Islet of Langerhans (tissue), 1 donor: Measurements from ENCODE around the gene NTPCR.

Source experiments
- FAIRE-seq: peaks from one replicate; lab custom pipeline; 2011; peaks lifted over from hg19 to GRCh38; lab: Jason Lieb, UNC

Gene NTPCR

DNA sequence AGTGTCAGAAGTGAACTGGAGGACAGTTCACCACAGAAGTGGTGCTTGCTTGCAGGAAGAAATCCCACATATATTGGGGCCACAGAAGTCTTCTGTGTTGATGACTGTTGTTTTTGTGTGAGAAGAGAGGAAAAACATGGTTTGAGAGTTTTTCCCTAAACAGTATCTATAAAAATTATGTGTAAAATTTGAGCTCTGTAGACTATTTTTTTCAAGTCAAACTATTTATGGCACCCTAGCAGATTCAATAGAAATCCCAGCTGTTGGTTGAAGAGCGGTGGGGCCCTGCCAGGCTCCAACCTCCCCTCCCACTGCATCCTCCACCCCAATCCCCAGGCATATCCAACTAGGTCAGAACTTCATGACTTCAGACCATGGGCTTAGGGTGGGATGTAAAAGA lies 61.6 kb downstream of the NTPCR start:
- FAIRE-seq: no peak

GRCh38 chr1:233015965-233016364 lies 65.6 kb downstream of the NTPCR start:
- no peak for FAIRE-seq

GRCh38 chr1:233016798-233017197 lies 66.4 kb downstream of the NTPCR start:
- FAIRE-seq: no peak

GRCh38 chr1:233019083-233019482 lies 68.7 kb downstream of the NTPCR start:
- no peak for FAIRE-seq

GRCh38 chr1:233019778-233020325 lies 69.4 kb downstream of the NTPCR start:
- no peak for FAIRE-seq

DNA sequence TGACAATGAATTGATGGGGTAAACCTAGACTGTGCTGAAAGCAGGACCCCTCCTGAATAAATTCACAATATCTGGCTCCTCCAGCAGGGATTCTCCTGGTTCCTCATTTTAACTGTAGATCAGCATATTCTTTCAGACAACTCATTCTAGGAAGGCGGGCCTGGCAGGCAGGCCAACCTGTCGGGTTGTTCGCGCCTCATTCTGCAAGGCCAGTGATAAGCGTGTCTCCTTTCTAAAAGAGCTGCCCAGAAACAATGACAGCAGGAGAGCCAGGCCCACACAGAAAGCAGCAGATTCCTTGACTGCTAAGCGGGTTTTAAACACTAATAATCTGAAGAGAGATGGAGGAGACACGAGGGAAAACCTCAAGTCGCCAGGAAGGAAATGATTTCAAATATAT lies 70.0 kb downstream of the NTPCR start:
- no peak for FAIRE-seq

DNA sequence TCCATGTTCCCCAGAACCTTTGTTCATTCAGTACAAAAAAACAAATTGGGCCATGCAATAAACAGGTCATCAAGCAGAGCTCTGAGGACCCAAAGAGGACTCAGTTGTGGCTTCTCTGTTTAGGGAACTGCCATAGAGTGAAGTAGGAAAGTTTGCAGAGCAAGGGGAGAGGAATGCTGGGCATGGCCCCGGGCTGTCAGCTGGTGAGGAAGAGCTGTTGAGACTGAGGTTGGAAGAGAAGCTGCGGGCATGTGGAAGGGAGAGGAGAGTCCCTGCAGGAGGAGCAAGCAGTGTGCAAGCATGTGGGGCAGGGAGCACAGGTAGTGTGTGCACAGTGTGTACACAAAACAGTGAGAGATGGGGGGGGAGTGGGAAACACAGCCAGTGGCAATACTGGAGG lies 71.8 kb downstream of the NTPCR start:
- FAIRE-seq: no peak

GRCh38 chr1:233024199-233024598 lies 73.8 kb downstream of the NTPCR start:
- FAIRE-seq: no peak

DNA sequence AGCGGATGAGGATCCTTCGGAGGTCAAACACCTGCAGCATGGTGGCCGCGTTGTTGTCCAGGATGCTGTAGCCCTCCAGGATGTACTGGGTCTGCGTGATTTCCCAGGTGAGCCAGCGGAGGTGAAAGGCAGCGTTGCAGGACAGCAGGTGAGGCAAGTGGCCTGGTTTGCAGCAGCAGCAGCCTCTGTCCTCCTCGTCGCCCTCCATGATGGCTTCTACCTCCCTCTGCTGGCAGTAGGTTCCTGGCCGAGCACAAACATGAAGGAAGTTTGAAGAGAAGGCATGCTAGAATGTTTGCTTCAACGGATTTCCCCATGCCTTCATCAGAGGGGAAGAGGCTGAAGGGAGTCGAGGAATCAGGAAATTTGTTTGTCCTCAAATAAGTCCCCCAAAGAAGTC lies 74.7 kb downstream of the NTPCR start:
- FAIRE-seq: no peak

GRCh38 chr1:233025567-233025966 lies 75.2 kb downstream of the NTPCR start:
- FAIRE-seq: no peak

DNA sequence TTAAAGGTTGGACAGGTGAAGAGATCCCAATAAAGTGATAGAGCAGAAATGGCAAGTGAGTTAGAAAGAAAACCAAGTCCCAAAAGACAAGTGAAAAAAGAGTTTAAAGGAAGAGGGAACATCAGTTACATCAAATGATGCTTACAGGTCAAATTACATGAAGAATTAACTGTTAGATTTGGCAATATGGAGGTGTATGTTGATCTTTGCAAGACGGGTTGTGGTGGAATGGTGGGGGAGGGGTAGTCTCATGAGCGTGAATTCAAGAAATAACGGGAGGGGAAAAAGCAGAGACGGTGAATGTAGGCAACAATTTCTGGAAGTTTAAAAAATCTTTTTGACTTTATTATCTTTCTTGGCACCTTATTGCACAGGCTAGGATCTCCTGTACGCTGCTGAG lies 76.6 kb downstream of the NTPCR start:
- FAIRE-seq: no peak

- no peak for FAIRE-seq
These were observed 81.1 kb downstream of the NTPCR start for GRCh38 chr1:233031521-233031920.

GRCh38 chr1:233032916-233033315 lies 82.5 kb downstream of the NTPCR start:
- FAIRE-seq: no peak

GRCh38 chr1:233033361-233033760 lies 83.0 kb downstream of the NTPCR start:
- FAIRE-seq: no peak
